Spleen (tissue), 11 donors: ENCODE results near the gene TACR1. TPM values are rescaled to one million over a fixed set of nuclear protein-coding genes. Genes with fewer than 3 reads are reported as not detected.

ENCODE experiments used
- DNase-seq: peaks from one replicate; pipeline ENCODE4 v3.0.0-alpha.2; 2020
- H3K27ac ChIP-seq, 8 donors: fragments of 200-600 bp; sonication (generic) in 7 of 8; 1 replicate in 4 of 8; 2 replicates in 4 of 8; pipeline versions ENCODE4 v1.5.0 to v1.8.0; 2016 to 2021; ENCODE audit warnings: inconsistent platforms in 4 of 8, mild to moderate bottlenecking in 4 of 8, moderate library complexity in 1 of 8
- H3K27me3 ChIP-seq, 7 donors: fragments of 200-600 bp; sonication (generic) in 6 of 7; replicated peaks in 1 of 7; 1 replicate in 4 of 7; 2 replicates in 3 of 7; pipeline versions ENCODE4 v1.5.0 to v1.8.0; 2016 to 2021; ENCODE audit warnings: inconsistent platforms in 3 of 7, mild to moderate bottlenecking in 1 of 7
- H3K36me3 ChIP-seq, 6 donors: fragments of 200-600 bp; sonication (generic) in 5 of 6; 1 replicate in 4 of 6; 2 replicates in 2 of 6; pipeline versions ENCODE4 v1.5.0 to v1.8.0; 2016 to 2021; ENCODE audit warnings: inconsistent platforms in 2 of 6
- H3K4me1 ChIP-seq, 6 donors: fragments of 200-600 bp; sonication (generic) in 5 of 6; 1 replicate in 3 of 6; 2 replicates in 3 of 6; pipeline versions ENCODE4 v1.5.0 to v1.8.0; 2016 to 2021; ENCODE audit warnings: inconsistent platforms in 3 of 6
- H3K4me3 ChIP-seq, 8 donors: fragments of 200-600 bp; sonication (generic) in 7 of 8; 1 replicate in 4 of 8; 2 replicates in 4 of 8; pipeline versions ENCODE4 v1.5.0 to v1.8.0; 2016 to 2021; ENCODE audit warnings: inconsistent platforms in 4 of 8, mild to moderate bottlenecking in 4 of 8, moderate library complexity in 2 of 8
- H3K9me3 ChIP-seq, 8 donors: fragments of 200-600 bp; sonication (generic) in 7 of 8; 1 replicate in 4 of 8; 2 replicates in 4 of 8; pipeline versions ENCODE4 v1.5.0 to v1.8.0; 2016 to 2021; ENCODE audit warnings: inconsistent platforms in 4 of 8
- POLR2A ChIP-seq, 3 donors: fragments of 450-650 bp; IDR thresholded peaks; one replicate each; pipeline ENCODE4 v1.5.1; 2017; ENCODE audit warnings: antibody characterized with exemption in 3 of 3, mild to moderate bottlenecking in 1 of 3
- POLR2AphosphoS5 ChIP-seq, 3 donors: sonication (generic); formaldehyde crosslinking; IDR thresholded peaks; one replicate each; pipeline ENCODE4 v1.5.1; 2017; ENCODE audit warnings: antibody characterized with exemption in 3 of 3
- WGBS, 5 donors: extraction: QIAGEN DNeasy Blood & Tissue Kit in 3 of 5; methylation state at CpG; one replicate each; pipeline versions ENCODE4 v1.1.5 to v1.1.7; 2013 to 2018; 5-methylcytosine and 5-hydroxymethylcytosine counted together
- intact Hi-C: fragments of 100-400 bp; cut with DNase I; formaldehyde crosslinking; loops from one replicate; pipeline ENCODE4 v1.15.0; 2023; ENCODE audit warnings: low total_unique reads
- polyA plus RNA-seq, 3 donors: library from polyadenylated mRNA; stranded (reverse); fragments of 200-250 nt; gene quantifications; one replicate each; pipeline ENCODE4 v1.2.1, GENCODE V29; 2013
- total RNA-seq, 7 donors: library from RNA; depleted of rRNA in 3 of 7; stranded (reverse); fragments of >200 nt in 3 of 7; fragmentation: NEBNext Ultra II Directional in 4 of 7; extraction: Animal tissue kit (Norgen Biotek cat#: 25700) in 4 of 7; gene quantifications; one replicate each; pipeline versions ENCODE4 v1.1.0 to v1.2.1, GENCODE V29; 2016 to 2021
- TF ChIP-seq, protein P1 (sequence below), 11 experiments: fragments of 200-600 bp in 7 of 11; fragments of 450-650 bp in 4 of 11; sonication (generic) in 4 of 11; IDR thresholded peaks in 8 of 11; conservative IDR thresholded peaks in 3 of 11; 1 replicate in 7 of 11; 2 replicates in 4 of 11; pipeline versions ENCODE4 v1.4.0 to v1.8.0; 2016 to 2021; ENCODE audit warnings: antibody characterized with exemption in 11 of 11, inconsistent platforms in 4 of 11, mild to moderate bottlenecking in 1 of 11
- donor health status: healthy with polysubstance abuse.
- donor health status: DM: no; HTN: no; CAD: no; lungs with moderate emphysema.
- donor health status: DM: no; HTN: no; CAD: no.
- donor health status: Bipolar disorder and iron deficiency.
- donor health status: healthy.
- donor health status: DM: no; HTN: no; CAD: no.
- donor health status: DM: yes; HTN: yes; CAD: no.

The TACR1 gene
- total and polyA plus RNA-seq, 10 donors = 0.02 to 0.28 (median 0.13) TPM; not detected in 3

DNA sequence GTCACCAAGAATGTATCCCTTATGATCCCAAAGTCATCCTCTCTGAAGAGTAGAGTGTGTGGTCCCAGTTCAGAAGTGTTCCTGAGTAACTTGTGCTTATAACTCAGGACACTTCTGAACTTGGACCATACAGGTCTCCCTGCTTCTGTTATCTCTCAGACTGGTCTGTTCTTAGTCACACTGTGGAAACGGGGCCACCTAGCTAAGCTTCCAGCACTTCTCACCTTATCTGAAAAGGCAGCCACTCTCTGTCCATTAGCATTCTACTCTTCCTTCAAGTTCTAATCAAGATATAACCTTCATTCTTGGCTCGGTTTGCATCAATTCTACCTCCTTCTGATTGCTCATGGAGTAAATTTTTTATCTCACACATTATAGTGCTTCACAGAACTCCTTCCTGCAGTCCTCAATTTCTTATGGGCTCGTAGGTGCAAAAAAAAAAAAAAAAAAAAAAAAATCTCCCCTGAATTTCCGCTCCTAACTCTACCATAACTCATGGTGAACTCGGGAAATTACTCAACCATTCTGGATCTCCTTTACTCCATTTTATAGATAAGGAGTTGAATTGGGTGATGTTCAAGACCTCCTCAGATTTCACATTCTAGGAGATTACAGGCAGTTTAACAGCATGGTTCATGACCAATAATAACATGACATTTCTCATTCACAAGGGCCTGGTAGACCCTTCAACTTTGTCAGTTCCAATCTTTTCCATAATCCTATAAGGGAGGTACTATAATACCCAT is 108.4 kb downstream of the TACR1 start:
- TF ChIP-seq, protein P1, sequence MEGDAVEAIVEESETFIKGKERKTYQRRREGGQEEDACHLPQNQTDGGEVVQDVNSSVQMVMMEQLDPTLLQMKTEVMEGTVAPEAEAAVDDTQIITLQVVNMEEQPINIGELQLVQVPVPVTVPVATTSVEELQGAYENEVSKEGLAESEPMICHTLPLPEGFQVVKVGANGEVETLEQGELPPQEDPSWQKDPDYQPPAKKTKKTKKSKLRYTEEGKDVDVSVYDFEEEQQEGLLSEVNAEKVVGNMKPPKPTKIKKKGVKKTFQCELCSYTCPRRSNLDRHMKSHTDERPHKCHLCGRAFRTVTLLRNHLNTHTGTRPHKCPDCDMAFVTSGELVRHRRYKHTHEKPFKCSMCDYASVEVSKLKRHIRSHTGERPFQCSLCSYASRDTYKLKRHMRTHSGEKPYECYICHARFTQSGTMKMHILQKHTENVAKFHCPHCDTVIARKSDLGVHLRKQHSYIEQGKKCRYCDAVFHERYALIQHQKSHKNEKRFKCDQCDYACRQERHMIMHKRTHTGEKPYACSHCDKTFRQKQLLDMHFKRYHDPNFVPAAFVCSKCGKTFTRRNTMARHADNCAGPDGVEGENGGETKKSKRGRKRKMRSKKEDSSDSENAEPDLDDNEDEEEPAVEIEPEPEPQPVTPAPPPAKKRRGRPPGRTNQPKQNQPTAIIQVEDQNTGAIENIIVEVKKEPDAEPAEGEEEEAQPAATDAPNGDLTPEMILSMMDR (IDR thresholded peaks at IDR 0.05 in 8 of 11, conservative IDR thresholded peaks at IDR 0.05 in 3 of 11) = no peak
- no peak for TF ChIP-seq POLR2A (IDR thresholded peaks at IDR 0.05)
- TF ChIP-seq POLR2AphosphoS5 (IDR thresholded peaks at IDR 0.05) = no peak
- H3K27ac ChIP-seq = no peak overlapping the region
- WGBS, 5 donors = 84 to 90% (median 87%) methylated on average over 5 of the region's 5 CpGs
- no peaks in the 10 kb centered on the region for H3K4me1 ChIP-seq
- no peaks in the 10 kb centered on the region for H3K9me3 ChIP-seq
- no peaks in the 10 kb centered on the region for H3K36me3 ChIP-seq
- intact Hi-C loops = no loop called here
- DNase-seq = no peak
- no peaks in the 10 kb centered on the region for H3K27me3 ChIP-seq
- H3K4me3 ChIP-seq = no peak overlapping the region

DNA sequence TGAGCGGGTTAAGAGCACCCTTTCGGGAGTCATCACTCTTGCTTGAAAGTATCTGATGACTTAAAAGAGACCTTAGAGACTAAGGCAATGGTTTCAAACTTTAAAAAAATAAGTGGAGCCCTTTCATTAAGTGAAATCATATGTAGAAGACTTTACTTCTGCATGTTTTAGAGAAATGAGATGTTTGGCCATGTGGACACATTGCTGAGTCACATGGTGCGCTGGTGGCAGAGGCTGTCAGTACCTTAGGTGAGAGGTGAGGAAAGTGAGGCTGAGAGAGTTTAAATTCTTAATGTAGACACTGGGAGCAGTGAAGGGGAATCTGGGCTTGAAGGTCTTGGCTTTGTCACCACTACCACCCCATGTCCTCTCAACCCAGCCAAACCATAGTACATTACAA is 109.8 kb downstream of the TACR1 start:
- Histone ChIP-seq H3K27me3 (no peaks in the 10 kb centered on the region), H3K4me3 (no peak overlapping the region), H3K36me3 (no peaks in the 10 kb centered on the region), H3K27ac (no peak overlapping the region), H3K9me3 (no peaks in the 10 kb centered on the region), H3K4me1 (no peaks in the 10 kb centered on the region)
- intact Hi-C loops = no loop called here
- TF ChIP-seq, protein P1 (IDR thresholded peaks at IDR 0.05 in 8 of 11, conservative IDR thresholded peaks at IDR 0.05 in 3 of 11) = no peak
- TF ChIP-seq POLR2AphosphoS5 (IDR thresholded peaks at IDR 0.05) (no peak), POLR2A (IDR thresholded peaks at IDR 0.05) (no peak)
- DNase-seq = no peak
- 92 to 98% (median 97%) methylated on average over 3 of the region's 3 CpGs for WGBS, 5 donors

DNA sequence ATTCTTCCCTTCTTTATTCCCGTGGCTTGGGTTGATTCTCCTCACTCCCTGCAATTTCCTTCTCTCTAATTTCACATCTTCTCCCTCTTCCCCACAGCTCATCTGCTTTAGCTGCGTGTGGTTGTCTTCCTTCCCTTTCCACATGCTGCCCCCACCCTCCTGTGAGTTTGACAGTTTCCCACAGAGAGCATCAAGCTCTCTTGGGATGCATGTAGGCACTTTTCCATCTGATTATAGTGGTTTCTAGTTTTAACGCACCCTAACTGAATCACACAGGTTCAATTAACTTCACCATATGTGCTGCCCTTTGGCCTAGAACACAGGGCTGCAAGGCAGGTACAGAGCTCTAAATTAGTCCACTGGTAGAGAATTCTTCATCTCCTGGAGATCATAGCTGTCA is 110.5 kb downstream of the TACR1 start:
- H3K4me1 ChIP-seq = no peaks in the 10 kb centered on the region
- 71 to 92% (median 79%) methylated on average over 3 of the region's 3 CpGs for WGBS, 5 donors
- DNase-seq = no peak

DNA sequence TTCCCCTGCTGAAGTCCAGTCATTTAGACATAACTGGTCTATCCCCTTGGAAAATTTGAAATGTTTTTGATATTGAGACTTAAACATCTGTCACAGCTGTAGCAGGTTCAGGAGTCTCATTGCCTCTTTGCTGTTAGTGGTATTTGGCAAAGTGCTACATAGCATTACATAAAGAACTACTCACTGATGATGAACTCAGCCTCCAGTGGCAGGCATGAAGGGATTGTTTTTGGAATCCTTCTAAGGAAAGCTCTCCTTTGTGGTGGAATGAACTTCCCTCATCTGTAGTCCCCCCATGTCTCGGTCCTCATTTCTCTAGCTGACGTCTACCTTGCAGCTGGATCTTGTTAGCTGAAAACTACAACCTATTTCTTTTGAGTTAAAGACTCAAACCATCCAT is 111.6 kb downstream of the TACR1 start:
- no peaks in the 10 kb centered on the region for H3K27me3 ChIP-seq
- H3K27ac ChIP-seq = no peak overlapping the region
- H3K4me1 ChIP-seq = no peaks in the 10 kb centered on the region
- no peaks in the 10 kb centered on the region for H3K36me3 ChIP-seq
- TF ChIP-seq POLR2A (IDR thresholded peaks at IDR 0.05) = no peak
- TF ChIP-seq, protein P1 (IDR thresholded peaks at IDR 0.05 in 8 of 11, conservative IDR thresholded peaks at IDR 0.05 in 3 of 11) = no peak
- TF ChIP-seq POLR2AphosphoS5 (IDR thresholded peaks at IDR 0.05) = no peak
- no peak for DNase-seq
- H3K9me3 ChIP-seq = no peaks in the 10 kb centered on the region
- intact Hi-C loops = no loop called here
- WGBS, 5 donors = 83 to 97% (median 94%) methylated on average over 2 of the region's 2 CpGs
- H3K4me3 ChIP-seq = no peak overlapping the region

More for the DNA sequence above, 110.5 kb downstream of the TACR1 start:
- H3K27ac ChIP-seq = no peak overlapping the region
- H3K4me3 ChIP-seq = no peak overlapping the region
- no peaks in the 10 kb centered on the region for H3K27me3 ChIP-seq
- TF ChIP-seq POLR2A (IDR thresholded peaks at IDR 0.05) (no peak), POLR2AphosphoS5 (IDR thresholded peaks at IDR 0.05) (no peak)
- TF ChIP-seq, protein P1 (IDR thresholded peaks at IDR 0.05 in 8 of 11, conservative IDR thresholded peaks at IDR 0.05 in 3 of 11) = no peak
- intact Hi-C loops = no loop called here
- no peaks in the 10 kb centered on the region for H3K36me3 ChIP-seq
- H3K9me3 ChIP-seq = no peaks in the 10 kb centered on the region
